Astrocyte of the spinal cord (primary cell): ENCODE data around the gene COLEC11.
A peak's percentile ranks its signal among the peaks of the same experiment; 100 is the strongest.
"Not testable (repeated sequence)": the region's sequence is repeated elsewhere in the genome, so short reads cannot be mapped to it uniquely, and the experiment has no call there.

Experiments
- DNase-seq: peaks from one replicate; pipeline ENCODE4 v3.0.0; 2011; ENCODE audit warnings: low read depth, low spot score
- H3K4me3 ChIP-seq: 2 replicates; pipeline ENCODE4 v1.5.1; 2011; ENCODE audit warnings: low read depth, mild to moderate bottlenecking, low read length, moderate library complexity
- CTCF ChIP-seq: IDR thresholded peaks from 2 replicates; pipeline ENCODE4 v1.5.1; 2012; ENCODE audit warnings: low read depth, mild to moderate bottlenecking, low read length, inconsistent platforms
- in situ Hi-C: cut with HindIII; loops from 2 replicates; pipeline ENCODE4 v1.10.0; 2017; ENCODE audit warnings: low sequenced_read_pairs

Gene COLEC11

DNA sequence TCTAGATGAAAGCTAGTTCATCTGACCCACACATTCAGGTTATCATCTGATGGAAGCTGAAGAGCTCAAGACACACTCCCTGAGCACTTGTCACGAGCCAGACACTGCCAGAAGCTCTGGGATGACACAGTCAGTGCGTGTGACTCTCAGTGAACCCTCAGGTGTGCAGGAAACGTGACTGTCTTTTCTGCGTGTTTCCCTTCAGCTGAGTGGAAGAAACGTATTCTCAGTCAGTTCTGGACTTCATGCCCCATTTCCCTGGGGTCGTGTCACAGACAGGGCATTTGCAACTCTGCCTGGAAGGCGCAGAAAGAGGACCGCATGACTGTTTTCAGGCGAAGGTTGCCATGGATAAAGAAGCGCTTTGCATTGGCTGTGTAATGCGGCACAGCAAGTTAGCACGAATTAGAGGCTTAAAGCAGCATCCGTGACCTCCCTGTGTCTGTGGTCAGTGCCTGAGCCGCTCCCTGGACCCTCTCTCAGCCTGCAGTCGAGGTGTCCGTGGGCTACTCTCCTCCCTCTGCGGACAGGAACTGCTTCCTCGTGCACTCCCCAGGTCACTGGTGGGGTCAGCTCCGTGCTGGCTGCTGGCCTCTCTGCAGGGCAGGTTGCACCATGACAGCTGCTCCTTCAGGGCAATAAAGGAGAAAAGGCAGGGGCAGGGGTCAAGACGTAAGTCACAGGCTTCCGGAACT lies 59.8 kb downstream of the COLEC11 start:
- TF ChIP-seq CTCF = no peak
- in situ Hi-C loops = no loop called here
- no peak overlapping the region for H3K4me3 ChIP-seq
- no peak for DNase-seq

DNA sequence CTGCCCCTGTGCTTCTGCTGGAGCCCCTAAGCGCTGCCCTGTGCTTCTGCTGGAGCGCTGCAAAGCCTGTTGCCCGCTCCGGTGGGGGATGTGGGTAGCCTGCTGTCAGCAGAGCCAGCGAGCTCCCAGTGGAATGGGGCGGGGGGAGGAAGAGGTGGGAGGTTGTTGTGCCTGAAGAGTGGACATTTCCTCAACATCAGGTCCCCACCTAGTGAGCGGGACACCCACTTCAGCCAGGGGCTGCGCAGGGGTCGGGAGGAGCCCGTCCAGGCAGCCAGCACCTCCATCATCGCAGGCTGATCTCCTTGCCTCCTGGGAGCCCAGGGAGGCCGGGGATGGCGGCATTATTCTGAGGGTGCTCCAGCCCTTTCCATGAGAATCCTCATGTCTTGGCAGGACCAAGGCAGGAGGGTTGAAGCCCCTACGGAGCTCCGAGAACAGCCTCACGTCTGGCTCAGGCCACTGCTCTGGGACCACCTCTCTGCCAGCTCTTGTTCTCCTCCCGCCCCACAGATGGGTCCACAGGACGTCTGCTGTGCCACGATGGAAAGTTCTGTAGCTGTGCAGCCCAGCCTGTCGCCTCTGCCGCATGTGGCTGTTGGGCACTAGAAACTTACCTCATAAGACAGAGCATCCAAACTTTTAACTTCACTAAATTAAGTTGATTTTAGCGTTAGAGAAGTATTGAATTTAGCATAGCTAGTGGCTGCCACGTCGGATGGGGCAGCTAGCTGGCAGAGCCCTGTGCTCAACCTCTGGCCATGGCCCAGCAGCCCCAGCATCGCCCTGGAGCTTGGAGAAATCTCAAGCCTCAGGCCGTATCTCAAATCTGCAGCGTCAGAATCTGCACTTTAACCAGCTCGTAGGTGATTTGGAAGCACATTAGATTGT lies 61.2 kb downstream of the COLEC11 start:
- DNase-seq = no peak
- H3K4me3 ChIP-seq = no peak overlapping the region
- TF ChIP-seq CTCF = no peak
- in situ Hi-C loops = no loop called here

GRCh38 chr2:3656762-3657721 lies 62.1 kb downstream of the COLEC11 start:
- in situ Hi-C loops = no loop called here
- peak; percentile 49 for DNase-seq
- no peak overlapping the region for H3K4me3 ChIP-seq
- peak; percentile 54 for TF ChIP-seq CTCF

DNA sequence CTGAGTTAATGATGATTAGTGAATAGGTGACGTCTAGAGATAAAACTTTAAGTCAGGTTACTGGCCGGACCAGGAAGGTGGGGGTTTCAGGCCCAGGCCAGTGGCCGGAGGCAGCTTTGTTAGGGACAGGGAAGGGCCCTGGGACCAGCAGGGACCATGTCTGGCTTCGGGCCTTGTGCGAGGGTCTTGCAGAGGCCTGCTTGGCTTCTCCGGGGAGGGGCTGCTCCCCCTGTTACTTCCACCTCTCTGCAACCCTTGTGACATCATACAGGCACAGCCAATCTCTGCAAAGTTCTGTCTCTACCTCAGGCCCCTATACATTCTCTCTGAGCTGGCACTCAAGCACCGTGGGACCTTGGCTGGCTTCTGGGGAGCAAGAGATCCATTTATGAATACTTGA lies 63.0 kb downstream of the COLEC11 start, which contains the start of gene ALLC:
TSS of gene ALLC (plus strand) at position 320 of the 400 bp plus-strand sequence. CDS start 12,958 bp downstream, outside the sequence.
- in situ Hi-C loops = no loop called here
- TF ChIP-seq CTCF = no peak
- no peak for DNase-seq
- no peak within 1 kb of the TSS for H3K4me3 ChIP-seq

DNA sequence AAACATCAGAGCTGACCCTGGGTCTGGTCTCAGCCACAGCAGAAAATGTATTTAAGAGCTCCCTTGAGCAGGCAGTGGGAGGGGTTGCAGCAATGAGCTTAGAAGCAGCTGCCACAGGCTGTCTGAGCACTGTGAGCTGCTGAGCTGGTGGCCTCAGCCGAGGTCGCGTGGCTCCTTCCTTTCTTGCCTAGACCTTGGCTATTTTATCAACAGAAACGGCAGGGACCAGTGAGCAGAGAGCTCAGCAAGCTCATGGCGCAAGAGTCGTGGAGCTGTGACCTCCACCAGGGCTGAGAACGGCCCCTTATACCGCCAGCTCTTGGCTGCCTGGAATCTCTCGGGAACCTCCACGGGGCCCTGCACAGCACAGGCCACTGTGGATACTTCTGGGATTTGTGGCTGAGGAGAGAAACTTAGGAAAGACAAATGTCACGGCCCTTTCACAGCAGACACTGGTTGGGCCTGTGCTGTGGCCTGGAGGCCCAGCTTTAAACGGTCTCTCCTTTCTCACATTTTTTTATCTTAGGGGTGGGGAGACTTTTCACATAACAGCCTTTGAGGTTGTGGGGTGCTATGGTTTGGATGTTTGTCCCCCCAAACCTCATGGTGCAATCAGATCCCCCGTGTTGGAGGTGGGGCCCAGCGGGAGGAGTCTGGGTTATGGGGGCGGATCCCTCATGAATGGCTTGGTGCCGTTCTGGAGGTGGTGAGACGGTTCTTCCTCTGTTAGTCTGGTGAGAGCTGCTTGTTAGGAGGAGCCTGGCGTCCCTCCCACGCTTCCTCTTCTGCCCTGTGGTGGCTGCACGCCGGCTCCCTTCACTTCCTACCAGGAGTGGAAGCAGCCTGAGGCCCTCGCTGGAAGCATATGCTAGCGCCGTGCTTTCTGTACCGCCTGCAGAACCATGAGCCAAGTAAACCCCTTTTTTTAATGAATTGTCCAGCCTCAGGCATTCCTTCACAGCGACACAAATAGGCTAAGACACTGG lies 64.8 kb downstream of the COLEC11 start:
- in situ Hi-C loops = no loop called here
- no peak for DNase-seq
- no peak for TF ChIP-seq CTCF
- no peak overlapping the region for H3K4me3 ChIP-seq

GRCh38 chr2:3660640-3661039 lies 65.7 kb downstream of the COLEC11 start:
- in situ Hi-C loops, H3K4me3 ChIP-seq, DNase-seq: not testable (repeated sequence)
